Lung microvascular endothelial cell (primary cell): ENCODE measurements around the gene ABI3BP. TPM values are rescaled to one million over a fixed set of nuclear protein-coding genes. Genes with fewer than 3 reads are reported as not detected.

Source experiments
- DNase-seq, 2 donors: peaks; one replicate each; pipeline versions ENCODE4 v3.0.0 to v3.0.0-alpha.2; 2010; ENCODE audit warnings: low read depth in 2 of 2
- total RNA-seq: library from RNA; depleted of rRNA; stranded (reverse); fragments of >200 nt; gene quantifications from 2 replicates; pipeline ENCODE4 v1.2.1, GENCODE V29; 2014

The ABI3BP gene
- total RNA-seq, 1 donor from 2014 or later: 7.7 TPM

DNA sequence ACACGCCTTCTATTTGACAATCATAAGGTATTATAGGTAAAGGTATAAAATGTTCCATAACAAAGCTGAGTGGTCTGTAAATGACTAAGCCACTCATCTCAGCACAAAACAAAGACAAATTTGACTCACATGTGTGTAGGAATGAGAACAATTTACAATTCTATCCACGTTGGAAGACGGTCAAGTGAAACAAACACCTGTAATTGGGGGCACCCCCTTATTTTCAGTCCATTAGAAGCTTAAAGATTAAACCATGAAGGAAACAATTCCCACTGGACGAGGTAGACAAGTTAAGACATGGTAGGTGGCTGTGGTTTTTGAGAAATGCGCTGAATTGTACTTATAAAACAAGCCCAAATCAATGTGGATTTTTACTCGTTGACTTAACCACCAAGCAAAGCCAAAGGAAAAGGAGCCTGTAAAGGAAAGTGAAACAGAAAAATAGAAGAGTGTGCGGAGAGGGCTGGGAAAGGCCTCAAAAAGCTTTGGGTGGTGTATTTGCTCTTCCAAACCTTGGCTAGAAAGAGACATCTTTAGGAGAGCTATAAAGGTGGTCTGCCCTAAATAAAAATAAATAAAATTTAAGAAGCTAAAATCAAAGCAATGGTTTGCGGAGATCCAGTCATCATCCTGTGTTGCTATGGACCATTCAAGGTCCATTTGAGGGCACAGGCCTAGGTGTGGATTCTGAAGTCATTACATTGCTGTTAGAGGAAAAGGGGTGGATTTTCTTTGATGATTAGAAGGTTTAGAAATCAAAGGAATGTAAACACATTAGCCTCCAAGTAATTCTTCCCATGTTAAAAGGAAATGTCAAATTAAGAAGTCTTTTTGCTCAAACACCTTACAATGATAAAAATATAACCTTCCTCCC, 148.9 kb downstream of the ABI3BP start:
- DNase-seq: no peak

DNA sequence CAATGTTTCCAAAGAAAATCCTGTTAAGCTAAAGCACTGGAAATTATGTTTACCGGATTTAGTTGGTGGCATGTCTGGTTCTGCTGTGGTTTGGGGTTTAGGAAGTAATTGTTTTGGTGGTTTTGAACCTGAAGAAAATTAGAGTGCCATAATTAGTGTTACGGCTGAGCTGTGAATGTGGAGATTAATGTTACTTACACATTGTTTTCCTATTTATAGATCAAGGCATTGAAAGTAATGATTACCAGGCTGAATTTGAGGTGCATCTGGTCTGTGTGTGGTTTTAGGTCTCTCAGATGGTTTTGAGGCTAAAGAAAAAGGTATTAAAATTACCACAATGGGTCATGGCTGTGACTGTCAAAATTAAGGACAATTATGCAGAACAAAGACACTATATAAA, 155.1 kb downstream of the ABI3BP start:
- DNase-seq: no peak

DNA sequence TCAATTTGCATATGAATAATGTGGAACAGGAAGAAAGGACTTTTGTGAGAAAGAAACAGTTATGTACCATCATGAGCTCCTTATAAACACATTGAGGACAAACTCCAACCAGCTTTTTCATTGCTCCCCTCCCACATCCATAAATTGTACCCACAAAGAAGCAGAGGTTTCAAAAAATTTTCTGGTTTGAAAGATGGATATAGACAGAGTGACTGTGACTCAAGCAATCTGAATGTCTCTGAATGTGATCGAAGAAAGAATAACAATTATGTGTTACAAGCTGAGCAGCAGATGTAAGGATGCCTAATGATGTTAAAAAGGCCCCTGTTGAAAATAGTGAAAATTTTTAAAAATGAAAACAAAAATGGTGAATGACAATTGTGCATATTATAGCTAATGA, 156.6 kb downstream of the ABI3BP start:
- no peak for DNase-seq

DNA sequence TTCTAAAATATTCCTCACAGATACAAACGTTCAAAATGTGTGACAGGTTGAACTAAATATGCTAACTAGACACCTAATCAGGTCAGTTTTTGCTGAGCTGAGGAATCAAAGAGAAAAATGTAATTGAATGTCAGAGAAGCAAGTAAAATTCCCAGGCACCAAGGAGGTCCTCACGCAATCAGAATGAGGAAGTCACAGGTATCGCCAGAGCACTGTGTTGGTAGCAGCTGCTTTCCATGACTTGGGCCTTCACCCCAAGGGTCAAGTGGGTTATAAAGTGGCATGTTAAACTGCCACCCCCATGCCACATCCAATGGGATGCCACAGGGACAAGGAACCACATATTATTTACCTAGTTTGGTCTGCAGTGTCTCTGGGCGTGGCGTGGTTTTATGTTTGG, 158.9 kb downstream of the ABI3BP start:
- DNase-seq: no peak

DNA sequence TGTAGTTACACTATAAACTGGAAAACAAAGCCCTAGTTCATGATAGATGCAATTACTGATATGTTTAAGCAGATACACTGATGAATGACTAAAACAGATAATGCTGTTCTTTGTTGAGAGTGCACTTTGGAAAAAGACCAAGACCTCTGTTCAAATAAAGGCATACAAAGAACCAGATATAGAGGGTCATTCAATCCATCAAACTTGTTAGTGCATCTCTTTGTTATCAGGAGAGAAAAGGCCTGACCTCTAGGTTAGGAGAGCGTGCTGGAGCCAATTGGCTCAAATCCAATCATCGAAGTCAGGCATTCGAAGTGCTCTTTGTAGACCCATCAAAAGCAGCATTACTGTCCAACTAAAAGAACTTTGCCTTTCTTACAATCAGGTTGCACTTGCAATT, 159.7 kb downstream of the ABI3BP start:
- peak in 1 of 2 donors; percentile 76 for DNase-seq

DNA sequence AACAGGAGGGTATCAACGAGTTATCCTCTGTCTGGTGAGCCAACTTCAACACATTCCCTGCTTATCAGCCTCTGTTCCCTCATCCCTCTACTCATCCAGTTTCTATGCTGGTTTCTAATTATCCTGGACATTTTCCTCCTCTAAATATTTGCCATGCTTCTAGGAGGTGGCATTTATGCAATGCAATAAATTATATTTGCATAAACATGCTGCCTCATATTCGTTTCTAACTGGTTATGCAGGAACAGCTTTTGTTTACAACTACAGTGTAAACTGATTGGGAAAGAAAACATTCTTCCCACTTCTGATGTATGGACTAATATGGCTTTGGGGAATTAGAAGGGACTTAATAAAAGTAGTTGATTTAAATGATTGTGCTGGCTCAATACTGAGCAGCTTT, 161.6 kb downstream of the ABI3BP start:
- DNase-seq: no peak

DNA sequence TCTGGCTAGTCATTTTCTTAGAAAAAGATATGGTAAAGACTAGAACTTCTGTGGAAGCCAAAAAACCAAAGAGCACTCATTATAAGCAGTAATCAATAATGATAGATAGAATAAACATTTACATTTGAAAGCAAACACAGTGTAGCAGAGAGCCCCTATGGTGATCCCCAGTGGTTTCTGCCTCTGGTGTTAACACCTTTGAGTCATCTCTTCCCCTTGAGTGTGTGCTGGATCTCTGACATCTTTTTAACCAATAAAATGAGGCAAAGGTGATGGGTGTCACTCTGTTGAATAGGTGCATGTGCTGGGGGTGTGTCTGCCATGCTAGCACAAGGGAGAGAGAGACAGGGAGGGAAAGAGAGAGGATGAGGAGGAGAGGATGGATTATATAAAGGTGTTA, 162.3 kb downstream of the ABI3BP start:
- DNase-seq: no peak

DNA sequence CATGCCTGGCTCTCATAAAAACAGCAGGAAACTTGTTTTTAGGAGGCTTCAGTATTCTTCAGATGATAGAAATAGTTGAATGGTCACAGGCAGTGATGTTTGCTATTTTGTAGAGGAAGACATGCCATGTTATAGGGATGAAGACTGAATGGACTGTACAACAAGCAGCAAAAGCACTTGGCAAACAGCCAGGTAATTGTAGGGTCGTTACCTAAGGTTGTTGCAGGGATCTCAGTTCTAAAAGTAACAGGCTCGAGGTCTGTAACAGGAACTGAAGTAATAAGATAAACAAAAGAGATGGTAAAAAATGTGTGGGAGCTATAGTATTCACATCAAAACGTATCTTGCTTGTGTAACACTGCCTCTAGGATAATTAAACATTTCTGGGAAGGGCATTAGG, 167.6 kb downstream of the ABI3BP start:
- DNase-seq: peak; percentile 21 to 47

DNA sequence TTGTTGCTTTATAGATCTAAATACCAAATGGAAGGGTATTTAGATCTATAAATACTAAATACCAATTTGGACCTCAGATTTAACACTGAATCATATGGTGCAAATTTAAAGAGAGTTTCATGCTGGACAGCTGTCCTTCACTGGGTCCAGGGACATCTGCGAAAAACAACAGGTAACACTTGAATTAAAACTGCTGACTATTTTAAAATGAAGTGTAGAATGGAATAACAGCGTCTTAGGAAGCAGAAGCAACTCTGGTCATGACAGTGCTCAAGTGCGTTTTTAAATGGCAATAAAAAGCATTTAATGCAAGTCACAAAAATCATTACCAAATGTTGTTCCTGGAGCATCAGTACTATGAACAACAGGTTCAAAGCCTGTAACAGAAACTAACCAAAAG, 177.6 kb downstream of the ABI3BP start:
- DNase-seq: no peak

DNA sequence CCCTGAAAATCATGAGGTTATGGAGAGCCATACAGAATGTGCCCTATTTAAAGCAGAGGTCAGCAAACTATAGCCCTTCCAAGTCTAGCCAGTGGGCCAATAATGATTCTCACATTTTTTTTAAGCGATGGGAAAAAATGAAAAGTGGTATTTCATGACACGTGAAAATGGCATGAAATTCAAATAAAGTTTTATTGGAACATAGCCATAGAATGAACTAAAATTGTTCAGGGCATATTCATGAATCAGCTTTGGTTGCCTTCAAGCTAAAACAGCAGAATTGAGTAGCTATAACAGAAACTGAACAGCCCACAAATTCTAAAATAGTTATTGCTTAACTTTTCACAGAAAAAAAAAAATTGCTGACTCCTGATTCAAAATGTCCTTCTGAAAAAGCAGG, 179.4 kb downstream of the ABI3BP start:
- no peak for DNase-seq

DNA sequence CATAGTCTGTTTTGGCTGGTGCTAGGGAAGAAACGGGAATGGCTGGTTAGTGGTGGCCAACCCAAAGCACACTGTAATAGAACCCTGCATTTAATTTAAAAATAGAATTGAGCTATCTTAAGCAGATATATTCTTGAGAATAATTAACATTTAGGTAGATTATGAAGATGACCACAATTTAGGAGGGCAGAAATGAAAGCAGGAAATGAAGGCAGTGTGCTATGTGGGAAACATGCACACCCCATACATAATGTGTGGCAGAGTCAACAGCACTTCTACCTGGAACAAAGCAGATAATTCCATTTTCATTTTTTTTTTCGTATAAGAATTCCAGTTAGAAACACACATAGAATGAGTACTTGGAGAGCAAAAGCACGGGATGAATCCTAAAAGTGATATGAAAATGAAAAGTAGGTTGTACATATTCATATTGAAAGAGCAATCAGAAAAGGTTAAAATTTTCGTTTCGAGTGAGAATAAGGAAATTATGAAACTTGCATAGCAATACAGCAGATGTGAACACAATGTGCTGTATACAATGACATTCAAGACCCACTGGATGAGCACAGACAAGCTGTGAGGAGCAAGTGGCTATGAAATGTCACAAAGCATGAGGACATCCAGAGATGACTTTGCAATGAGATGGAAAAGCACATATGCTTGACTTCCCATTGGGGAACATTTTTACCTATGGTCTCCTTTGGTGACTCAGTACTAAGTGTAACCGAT, 181.3 kb downstream of the ABI3BP start:
- no peak for DNase-seq

DNA sequence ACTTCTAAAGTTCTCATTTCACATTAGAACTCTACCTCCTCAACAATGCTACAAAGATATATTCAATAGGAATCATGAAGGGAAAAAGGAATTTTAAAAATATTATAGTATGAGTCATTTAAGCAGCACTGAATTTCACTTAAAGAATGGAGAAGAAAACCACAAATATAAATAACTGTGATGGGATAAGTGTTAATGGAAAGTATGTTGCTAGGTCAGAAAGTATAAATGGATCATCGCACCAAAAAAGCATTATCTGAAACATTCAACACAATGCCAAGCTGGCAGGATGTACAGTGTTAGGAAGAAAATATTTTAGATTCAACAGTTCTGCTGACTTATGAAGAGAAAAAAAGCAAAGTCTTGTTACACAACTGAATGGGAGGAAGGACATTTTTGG, 182.6 kb downstream of the ABI3BP start:
- DNase-seq: no peak

DNA sequence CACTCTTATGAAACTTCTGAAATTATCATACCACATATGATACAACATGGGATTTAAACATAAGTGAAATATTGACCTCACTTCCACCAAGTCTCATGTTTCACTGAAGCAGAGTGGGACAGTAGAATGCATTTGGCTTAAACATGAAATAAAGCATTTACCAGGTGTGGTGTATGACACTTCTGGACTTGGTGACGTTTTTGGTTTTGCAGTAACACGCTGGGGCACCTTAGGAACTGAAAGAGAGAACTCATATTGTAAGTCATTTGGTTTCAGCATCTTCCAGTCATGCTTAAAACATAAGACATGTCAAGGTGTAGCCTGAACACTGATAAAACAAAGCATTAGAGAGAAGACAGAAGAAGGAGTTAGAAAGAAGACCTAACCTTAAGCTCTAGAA, 188.6 kb downstream of the ABI3BP start:
- DNase-seq: no peak

DNA sequence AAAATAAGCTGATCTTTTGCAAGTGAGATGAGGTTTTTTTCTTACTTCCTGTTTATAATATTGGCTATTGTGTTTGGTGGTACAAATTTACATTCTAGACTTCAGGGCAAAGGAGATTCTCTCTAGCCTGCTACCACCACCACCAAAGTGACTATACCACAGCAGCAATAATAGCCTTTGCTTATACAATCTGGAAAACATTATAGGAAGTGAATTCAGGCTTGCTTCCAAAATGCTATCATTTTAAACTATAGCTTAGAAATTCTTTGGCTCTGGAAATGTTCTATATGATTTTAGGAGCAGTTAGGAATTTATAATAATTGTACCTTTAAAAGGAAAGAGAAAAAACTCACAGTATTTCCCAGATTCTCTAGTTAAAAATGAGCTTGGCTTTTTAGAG, 189.5 kb downstream of the ABI3BP start:
- no peak for DNase-seq

DNA sequence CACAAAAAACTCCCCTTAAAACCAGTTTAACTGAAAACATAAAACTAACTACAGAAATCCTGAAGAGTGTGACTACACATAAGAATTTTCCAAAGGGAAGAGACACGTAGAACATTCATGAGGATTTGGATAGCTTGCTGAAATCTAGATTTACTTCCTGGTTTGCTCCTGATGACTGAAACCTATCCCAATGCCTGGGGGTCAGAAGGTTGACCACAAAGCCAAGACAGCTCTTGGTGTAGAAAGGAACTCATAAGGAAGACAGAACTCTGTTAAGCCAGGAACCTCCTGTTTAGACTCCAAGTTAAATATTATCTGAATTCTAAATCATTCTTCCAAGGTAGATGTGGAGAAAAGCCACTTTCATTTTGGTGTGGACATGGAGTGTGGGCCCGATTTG, 191.1 kb downstream of the ABI3BP start:
- no peak for DNase-seq

DNA sequence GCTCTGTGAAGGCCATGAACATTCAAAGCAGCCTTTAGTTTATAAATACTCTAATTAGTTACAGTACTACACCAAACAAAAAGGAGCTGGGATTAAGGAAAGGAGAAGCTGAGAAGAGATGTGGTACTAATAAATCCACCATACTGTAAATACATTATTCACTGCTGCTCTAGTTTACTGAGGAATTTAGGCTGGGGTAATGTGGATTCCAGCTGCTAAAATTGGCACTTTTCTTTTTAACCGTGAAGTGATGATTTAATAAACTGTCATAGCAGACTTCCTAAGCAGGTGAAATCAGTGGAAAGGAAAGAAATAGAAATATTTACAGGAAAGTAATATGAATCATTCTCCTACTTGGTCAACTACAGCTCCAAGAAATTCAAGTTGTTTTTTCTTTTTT, 195.2 kb downstream of the ABI3BP start:
- peak in 1 of 2 donors; percentile 41 for DNase-seq

DNA sequence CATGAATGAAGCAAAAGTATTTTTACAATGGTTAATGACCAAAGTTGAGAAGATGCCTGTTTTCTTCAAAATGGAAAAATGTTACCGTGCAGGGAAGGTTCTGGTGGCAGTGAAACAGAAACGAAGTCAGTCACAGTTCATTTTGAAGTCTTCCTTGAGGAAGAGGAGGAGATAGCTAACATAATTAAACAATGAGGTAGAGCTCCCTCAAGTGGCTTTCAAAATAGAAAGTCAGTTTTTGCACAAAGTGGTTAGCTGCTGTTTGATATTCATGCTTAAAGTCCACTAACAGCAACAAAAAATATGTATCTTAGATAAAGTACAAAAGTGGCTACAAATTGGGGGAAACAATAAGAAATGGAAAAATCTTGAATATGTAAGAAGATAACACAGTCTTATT, 196.7 kb downstream of the ABI3BP start:
- DNase-seq: peak; percentile 28 to 36

DNA sequence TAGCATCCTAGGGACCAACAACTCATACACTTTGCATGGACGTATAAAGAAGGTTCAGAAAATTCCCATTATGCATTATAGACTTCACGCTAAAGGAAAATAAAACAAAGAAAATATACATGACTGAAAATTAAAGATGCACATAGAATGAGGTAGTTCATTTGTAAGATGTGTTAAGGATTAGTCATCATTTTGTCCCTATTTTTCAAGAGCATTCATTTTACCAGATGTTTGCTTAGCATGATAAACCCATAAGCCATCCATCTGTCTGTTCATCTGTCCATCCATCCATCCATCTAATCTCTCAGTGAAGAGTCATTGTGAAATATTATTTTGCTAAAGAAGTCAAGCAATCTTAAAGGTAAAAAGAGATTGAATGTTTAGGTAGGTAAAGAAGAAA, 203.6 kb downstream of the ABI3BP start:
- DNase-seq: no peak

DNA sequence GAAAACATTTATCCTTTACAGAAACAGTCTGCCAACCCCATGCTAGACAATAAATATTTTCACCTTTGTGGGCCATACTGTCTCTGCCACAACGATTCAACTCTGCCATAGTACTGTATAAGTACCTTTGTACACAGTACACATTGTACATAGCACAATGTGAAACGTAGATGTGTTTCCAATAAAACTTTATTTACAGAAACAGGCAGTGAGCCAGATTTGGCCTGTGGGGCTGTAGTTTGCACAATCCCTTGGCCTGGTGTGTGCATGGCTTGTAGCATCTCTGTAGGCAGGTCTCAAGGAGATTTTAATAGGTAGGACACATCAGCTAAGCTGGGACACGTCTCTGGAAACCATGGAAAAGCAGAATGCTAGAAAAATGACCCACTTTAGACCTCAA, 209.6 kb downstream of the ABI3BP start:
- no peak for DNase-seq

DNA sequence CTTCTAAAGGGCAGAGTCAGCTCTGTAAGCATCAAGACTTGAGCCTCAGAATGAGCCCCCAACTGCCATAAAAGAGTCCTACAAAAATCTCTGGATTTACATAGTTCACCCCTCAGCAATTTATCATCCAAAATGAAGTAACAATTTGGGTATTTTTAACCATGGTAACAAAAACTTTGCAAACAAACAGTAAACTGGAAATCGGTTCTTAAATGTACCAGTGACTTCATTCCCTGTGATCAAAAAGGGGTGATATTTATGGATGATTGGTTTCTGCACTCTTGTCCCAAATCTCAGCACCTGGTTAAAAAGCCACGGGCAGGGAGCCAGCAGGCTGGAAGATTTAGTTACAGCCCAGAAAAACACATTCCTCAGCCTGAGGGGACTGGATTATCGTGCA, 210.3 kb downstream of the ABI3BP start:
- DNase-seq: no peak

DNA sequence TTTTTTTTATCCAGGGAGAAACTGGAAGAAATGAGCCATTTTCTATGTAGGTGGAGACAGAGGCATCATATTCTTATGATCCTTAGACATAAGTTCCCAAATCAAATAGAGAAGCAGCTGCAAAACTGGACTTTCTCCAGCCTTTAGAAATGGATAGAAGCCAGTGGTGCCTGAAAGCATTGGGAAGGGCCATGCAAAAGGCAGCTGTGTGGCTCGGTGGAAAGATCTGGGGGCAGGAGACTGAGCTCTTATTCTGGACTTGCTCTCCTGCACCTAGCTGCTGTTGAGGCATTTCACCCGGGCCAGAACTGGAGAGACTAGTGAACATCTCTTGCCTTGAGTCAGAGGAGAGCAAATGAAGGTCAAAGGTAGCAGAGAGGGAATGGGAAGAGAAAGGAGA, 210.9 kb downstream of the ABI3BP start:
- DNase-seq: no peak

DNA sequence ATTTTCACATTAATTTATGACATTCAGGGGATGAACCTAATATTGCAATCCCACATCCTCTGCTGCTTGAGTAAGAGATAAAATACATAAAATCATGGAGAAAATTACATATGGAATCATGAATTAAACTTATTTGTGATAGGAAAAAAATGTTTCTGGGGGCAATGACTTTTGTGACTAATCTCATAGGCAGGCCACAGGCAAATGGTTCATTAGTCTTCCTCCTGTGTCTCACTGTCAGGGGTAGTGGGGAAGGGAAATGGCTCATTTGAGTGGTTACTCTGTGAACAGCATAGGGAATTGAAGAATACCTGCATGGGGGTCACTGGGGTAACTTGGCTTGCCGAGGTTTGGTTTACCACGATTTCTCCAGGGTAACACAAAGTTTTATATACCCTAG, 211.9 kb downstream of the ABI3BP start:
- no peak for DNase-seq

DNA sequence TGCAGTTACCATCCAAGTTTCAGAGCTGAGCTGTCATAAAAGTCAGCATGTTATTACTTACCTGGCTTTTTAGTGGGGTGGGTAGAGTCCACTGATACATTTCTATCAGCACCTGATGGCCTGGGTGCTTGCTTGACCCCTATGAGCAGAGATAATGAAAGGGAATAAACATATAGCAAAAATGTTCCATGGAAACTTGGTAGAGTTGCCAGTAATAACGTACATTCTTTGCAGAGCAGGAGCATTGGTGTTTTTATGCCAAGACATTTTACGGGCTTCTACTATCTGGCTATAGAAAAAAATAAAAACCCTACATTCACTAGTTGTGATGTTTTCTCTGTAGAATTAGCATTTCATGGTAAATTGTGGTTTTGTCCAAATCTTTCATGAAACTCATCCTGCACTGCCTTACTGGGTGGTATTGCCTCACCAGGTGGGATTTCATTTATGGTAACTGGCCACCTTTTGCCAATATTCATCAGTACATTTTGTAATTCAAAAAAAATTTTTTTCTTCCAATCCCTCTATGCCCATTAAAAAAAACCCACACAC, 213.1 kb downstream of the ABI3BP start:
- DNase-seq: peak in 1 of 2 donors; percentile 86
